HL-60/S4 treated with phorbol 12-myristate 13-acetate at 8.2 ng/mL for 4 days and 3 days (cell line): ENCODE measurements around the gene ADAMTS14.

ENCODE experiments used
- in situ Hi-C: fragments of 300-500 bp; cut with MboI; formaldehyde crosslinking; loops from 2 replicates; pipeline ENCODE4 v1.15.0; 2022; ENCODE audit warnings: low sequenced_read_pairs

Gene ADAMTS14

DNA sequence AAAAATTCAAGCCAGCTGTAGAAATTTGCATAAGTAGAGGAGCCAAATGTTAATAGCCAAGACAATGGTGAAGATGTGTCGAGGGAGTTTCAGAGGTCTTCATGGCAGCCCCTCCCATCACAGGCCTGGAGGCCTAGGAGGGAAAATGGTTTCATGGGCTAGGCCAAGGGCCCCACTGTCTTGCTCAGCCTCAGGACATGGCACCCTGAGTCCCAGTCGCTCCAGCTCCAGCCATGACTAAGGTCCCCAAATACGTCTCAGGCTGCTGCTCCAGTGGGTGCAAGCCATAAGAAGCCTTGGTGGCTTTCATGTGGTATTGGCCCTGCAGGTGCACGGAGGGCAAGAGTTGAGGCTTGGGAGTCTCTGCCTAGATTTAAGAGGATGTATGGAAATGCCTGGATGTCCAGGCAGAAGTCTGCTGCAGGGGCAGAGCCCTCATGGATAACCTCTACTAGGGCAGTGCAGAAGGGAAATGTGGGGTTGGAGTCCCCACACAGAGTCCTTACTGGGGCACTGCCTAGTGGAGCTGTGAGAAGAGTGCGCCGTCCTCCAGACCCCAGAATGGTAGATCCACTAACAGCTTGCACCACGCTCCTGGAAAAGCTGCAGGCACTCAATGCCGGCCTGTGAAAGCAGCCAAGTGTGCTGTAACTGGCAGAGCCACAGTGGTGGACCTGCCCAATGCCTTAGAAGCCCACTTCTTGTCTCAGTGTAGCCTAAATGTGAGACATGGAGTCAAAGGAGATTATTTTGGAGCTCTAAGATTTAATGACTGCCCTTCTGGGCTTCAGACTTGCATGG is 93.7 kb downstream of the ADAMTS14 start:
- in situ Hi-C loops, result loop anchor here (25.0 kb wide), 1 partner anchor 204 kb away; no protein-coding TSS in a partner anchor

DNA sequence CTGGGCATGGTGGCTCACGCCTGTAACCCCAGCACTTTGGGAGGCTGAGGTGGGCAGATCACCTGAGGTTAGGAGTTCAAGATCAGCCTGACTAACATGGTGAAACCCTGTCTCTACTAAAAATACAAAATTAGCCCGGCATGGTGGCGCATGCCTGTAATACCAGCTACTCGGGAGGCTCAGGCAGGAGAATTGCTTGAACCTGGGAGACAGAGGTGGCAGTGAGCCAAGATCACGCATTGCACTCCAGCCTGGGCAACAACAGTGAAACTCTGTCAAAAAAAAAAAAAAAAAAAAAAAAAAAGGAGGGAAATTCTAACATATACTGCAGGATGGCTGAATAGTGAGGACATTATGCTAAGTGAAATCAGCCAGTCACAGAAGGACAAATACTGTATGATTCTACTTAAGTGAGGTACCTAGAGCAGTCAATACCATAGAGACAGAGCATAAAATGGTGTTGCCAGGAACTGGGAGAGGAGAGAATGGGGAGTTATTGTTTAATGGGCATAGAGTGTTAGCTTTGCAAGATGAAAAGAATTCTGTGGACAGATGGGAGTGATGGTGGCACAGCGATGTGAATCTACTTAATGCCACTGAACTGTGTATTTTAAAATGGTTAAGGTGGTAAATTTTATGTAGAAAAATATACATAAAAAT is 95.8 kb downstream of the ADAMTS14 start:
- in situ Hi-C loops, result loop anchor here (25.0 kb wide), 1 partner anchor 206 kb away; no protein-coding TSS in a partner anchor

DNA sequence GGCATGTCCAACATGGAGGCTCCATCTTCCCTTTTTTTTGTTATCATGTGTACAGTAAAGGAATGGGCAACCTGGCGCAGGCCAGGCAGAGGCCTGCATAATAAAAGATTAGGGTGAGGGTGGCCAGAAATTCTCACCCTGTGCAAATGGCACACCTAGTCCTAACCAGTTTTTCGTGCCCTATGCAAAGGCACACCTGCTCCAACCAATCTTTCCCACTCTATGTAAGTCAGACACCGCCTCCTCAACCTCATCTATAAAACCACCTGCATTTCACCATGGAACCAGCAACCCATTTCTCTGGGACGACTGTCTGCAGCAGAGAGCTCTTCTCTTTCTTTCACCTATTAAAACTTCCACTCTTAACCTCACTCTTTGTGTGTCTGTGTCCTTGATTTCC is 96.8 kb downstream of the ADAMTS14 start:
- in situ Hi-C loops, result loop anchor here (25.0 kb wide), 1 partner anchor 207 kb away; no protein-coding TSS in a partner anchor

DNA sequence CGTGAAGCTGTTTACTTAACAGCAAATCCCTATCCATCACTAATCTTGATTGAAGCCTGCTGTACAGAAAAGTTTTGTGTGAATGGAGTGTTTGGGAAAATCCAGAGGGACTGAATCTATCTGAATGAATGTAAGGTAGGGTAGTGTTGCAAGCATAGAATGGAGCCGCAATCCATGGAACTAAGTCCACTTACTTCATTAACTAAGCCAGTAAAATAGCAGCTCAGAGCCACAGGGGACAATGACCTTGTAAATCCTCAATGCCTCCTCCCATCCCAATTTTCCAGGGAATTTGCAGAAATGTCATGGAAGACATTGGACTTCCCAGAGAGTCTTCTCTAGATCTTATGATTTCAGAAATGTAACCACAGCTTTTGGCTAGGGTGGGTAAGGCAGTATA is 97.7 kb downstream of the ADAMTS14 start:
- in situ Hi-C loops, result loop anchor here (25.0 kb wide), 1 partner anchor 208 kb away; no protein-coding TSS in a partner anchor

DNA sequence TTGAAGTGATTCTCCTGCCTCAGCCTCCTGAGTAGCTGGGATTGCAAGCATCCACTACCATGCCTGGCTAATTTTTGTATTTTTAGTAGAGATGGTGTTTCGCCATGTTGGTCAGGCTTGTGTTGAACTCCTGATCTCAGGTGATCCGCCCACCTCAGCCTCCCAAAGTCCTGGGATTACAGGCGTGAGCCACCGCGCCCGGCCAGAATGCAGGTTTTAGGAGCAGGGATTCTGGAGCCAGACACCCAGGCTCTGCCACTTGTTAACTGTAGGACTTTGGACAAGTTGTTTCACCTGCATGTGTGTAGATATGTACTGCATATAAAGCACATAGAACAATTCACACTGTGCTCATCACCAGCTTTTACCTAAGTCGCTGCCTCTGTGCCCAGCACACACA is 98.2 kb downstream of the ADAMTS14 start:
- in situ Hi-C loops, result loop anchor here (25.0 kb wide), 1 partner anchor 208 kb away; no protein-coding TSS in a partner anchor

DNA sequence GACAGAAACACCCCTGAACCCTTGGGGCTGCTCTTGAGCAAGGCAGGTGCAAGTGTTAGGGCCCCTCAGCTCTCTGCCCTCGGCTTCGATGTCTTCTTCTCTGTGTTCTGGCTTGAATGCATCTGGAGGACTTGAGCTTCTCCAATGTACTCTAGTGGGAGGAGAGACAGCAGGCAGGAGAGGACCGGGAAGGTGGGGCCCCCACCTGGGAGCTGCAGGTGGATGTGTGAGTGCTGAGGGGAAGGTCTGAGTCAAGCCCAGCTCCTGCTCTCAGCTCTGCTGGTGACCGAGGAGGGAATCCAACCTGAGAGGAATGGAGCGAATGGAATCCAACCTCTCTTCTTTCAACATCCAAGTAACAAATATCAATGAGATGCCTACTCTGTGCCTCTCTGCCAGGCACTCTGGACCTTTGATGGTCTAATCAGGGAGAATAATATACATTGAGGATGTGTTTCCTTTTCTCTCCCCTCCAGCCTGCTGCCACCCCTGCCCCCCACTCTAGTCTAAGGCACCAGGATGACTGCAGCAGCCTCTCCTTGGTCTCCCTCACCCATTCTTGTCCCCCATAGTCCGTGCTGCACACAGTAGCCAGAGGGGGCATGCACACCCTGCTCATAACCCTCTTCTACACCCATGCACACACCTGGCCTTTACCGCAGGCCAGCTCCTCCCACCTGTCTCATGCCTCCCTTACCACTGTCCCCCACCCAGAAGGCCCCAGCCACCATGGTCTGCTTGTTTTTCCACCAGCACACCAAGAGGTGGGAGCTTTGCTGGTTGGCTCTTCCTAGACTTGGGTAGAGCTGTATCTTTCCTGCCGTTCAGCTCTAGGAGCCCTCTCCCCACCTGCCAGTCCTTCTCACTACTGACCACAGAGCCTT is 99.2 kb downstream of the ADAMTS14 start:
- in situ Hi-C loops, result loop anchor here (25.0 kb wide), 1 partner anchor 209 kb away; no protein-coding TSS in a partner anchor

DNA sequence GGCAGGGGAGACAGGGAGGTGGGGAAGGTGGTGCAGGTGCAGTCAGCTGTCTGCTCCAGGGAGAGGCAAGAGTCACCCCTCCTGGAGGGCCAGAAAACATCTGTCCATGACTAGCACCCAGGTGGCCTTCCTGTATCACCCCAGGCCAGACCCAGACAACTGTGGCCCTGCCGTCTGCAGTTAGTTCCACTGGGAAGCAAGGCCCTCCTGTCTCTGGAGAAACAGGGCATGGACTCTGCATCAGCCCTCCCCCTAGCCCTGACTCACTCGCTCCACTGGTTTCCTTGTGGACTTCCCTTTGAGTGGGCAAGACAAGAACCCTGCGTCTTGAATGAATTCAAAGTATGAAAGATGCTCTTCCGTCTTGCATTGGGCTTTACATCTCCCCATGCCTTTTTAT is 100.3 kb downstream of the ADAMTS14 start:
- in situ Hi-C loops, result loop anchor here (25.0 kb wide), 1 partner anchor 210 kb away; no protein-coding TSS in a partner anchor

DNA sequence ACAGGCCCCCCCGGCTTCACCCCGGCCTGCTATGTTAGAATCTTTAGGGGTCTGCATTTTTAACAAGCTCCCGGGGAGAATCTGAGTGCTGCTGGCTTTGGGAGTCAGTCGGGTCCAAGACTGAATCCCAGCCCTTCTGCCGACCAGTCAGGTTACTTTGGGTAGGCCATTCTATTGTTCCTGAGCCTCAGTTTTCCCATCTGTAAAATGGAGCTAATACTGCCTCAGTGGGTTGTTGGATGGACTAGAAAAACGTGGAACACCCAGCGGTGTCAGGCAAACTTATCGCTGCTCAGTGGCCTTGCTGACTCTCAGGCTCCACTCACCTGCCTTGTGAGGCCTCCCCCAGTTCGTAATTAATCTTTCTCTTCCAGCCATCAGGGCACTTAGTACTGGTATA is 101.2 kb downstream of the ADAMTS14 start:
- in situ Hi-C loops, result loop anchor here (25.0 kb wide), 1 partner anchor 211 kb away; no protein-coding TSS in a partner anchor

DNA sequence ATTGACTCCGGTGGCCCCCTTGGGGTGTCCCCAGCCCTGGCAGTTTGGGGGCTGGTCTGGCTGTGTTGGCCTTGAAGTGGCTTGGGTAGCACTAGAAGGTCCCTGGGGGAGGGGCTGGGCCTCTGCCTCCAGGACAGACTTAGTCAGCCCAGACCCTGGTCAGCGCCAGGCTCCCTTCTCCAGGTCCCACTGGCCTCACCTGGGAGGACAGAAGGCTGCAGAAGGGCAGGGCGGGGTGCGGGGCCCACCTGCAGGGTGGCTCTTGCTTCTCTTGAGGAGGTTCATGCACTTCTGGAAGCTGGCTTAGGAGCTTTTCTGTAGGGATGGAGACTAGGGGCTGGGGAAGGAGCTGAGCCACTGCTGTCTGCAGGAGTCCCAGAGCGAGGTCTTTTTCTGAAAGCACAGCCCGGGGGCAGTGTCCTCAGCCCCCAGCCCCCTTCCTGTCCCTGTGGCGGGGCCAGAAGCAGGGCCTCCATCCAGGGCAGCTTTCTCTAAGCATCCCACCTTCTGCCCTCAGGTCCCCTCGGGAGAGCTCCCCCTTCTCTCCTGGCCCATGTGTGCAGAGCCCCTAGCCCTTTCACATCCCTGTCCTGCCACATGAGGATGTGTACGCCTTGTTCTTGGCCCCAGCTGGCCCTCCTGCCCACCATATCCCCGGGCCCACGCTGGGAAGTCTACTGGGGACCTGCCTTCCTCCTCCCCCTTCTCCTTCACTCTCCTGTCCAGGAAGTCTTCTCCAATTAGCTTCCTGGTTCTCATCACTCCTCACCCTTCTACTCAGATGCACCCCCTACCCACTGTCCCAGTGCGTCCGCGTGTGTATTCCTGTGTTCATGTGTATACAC is 101.9 kb downstream of the ADAMTS14 start:
- in situ Hi-C loops, result loop anchor here (25.0 kb wide), 1 partner anchor 212 kb away; no protein-coding TSS in a partner anchor

DNA sequence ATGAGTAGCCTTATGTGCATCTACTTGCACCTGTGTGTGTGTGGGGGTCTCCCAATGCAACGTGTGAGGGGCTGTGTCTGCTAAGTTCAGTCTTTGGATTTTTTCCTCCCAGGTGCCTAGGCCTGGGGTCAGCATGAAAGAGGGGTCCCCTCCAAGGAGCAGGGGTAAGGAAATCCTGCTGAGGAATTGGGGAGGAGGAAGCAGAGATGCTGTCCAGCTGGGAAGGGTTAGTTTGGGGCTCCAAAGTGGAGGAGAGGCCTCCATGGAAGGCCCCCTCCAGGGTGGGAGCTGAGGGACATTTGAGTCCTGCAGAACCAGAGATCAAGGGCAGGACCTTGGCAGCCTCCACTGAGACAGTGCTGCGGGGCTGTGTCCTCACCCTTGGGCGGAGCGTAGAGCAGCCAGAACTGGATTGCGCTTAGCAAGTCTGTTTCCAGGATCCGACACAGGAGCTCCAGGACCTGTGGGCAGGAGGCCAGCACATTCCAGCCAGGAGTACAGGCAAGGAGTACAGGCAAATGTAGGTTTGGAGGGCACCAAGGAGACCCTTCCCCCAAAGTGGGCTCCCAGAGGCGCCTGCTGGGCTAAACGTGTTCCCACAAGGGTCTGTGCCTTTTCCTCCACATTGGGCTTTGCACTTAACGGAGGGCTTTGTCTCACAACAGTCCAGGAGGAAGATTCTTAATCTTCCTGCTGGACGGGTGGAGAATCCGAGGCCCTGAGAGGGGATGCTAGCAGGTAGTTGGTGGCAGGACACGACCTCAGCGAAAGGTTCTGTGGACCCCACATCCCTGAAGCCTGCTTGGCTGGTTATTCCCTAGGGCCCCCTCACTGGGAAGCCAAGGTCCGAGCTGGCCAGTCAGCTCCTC is 102.7 kb downstream of the ADAMTS14 start:
- in situ Hi-C loops, result loop anchor here (25.0 kb wide), 1 partner anchor 213 kb away; no protein-coding TSS in a partner anchor

DNA sequence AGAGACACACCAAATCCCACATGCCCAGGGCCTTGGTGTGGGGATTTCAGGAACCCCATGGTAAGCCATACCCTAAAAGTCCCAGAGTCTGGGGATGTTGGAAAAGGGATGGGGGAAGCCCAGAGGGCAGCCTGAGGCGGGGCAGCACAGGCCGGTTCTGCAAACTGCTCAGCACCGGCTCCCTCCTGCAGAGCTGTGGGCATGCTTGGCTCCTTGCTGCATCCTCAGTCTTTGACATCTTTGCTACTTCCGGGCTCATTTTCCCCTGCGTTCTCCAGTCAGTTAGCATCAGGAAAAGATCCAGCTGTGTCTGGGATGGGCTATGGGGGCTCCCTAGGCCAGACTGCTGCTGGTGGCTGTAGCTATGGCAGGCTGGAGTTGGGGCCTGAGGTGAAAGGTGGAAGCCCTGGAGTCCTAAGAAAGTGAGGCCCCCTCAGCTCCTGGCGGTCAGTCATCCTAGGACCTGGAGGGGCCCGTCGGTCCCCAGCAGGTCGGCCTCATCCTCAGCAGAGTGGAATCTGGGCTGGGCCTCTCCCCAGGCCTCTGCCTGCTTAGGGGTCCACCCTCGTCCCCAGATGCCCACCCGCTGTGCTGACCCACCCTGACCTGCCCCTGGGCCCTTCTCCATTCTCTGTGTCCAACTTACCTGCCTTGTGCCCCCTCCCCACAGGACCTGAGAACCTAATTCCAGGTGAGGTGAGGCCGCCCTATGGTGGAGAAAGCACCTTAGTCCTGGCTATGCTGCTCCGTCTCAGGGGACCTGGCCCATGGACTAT is 103.6 kb downstream of the ADAMTS14 start:
- in situ Hi-C loops, result no loop called here

DNA sequence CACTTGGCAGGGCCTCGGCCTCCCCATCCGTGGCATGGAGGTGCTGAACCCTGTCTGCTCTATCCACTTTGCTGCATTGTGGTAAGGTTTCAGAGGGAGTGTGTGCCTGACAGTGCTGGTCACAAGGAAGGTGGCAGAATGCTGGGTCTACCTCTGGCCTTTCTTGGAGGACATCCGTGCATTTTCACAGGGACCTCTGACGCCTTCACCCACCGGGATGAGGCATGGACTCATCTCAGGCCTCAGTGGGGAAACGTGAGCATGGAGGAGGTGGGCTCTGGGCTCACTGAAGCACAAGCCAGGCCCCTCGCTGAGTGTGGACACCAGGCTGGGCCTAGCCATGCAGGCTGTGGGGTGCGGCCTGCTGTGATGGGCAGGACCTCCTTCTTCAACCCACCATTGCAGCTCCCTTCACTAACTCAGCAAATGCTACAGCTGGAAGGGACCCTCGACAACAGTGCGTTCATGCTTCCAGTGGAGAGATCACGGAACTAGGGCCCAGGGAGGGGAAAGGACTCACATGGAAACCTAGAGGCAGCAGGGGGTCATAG is 104.2 kb downstream of the ADAMTS14 start:
- in situ Hi-C loops, result no loop called here

DNA sequence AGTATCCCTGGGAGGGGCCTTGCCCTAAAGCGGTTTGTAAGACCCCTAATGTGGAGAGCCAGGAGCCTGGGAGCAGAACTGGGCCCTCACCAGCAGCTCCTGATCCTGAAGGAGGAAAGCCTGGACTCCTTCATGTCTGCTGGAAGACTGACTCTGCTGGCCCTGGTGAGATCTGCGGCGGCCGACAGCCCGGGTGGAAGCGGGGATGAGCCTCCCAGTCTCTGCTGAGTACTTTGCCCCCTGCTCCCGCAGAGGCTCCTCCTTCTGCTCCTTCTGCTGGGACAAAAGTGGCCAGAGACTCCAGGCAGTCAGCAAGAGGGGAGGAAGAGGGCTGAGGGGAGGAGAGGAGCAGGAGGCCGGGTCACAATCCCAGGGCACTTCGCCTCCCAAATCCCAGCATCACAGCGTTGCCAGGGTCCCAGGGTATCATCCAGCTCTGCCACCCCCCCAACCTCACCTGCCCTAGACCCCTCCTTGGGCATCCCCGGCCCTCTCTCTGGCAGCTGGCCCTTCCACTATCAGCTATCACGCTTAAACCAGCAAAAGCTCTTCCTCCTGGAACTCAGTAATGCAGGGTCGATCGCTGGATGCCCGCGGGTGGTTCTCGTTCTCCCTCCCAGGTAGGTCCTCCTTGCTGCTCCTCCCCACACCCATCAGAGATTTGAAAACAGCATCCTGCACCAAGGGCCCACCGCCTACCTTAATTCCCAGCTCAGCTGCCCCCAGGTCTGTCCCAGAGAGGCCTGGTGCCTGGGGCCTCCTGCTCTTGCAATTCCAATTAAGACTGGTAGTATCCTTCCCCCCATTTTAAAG is 105.0 kb downstream of the ADAMTS14 start:
- in situ Hi-C loops, result no loop called here

DNA sequence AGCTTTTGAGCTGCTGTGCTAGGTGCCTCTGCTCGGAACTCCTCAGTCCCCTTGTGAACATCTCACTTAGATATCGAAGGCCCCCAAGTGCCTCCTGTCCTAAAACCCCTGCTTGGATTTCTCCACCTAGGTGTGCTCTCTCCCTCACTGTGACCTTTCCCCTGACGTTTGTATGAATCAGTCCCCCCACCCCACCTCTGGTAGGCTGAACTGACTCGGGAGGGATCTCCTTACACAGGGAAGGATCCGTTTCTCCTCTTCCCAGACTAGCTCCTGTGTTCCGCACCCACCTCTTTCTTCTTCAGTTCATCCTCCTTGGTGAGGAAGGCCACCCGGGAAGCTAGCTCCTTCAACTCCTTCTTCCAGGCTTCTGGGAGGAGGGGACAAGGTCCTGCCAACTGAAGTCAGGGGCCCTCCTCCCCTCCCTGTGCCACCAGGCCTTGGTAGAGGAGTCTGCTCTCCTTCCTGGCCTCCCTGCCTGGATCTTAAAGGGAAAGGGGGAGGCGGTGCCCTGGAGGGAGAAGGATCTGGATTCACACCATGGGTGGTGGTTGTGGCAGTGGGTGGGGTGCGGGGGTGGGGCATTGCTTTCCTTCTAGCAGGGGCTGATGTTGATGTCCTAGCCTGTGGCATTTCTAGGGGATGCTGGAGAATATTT is 106.1 kb downstream of the ADAMTS14 start:
- in situ Hi-C loops, result no loop called here

DNA sequence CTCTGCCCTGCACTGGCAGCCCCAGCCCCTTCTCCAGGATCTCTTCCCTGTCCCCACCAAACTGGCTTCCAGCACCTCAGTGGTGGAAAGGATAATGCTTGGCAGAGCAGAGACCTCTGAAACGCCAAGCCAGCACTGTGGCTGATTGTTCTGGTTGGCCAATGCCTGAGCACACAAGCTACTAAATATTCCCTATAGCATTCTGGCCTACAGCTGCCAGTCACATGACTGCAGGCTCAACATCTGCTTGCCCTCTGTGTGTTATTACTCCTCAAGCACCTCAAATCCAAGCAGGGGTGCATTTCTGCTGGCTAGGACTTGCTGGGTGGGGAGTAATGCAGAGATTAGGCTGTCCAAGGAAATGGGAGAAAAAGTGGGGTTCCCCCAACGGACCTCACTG is 106.8 kb downstream of the ADAMTS14 start:
- in situ Hi-C loops, result no loop called here
